Body of pancreas (tissue), 4 donors: ENCODE results near the gene SERPINI1.

Source experiments
- CTCF ChIP-seq, 7 experiments: fragments of 450-650 bp in 4 of 7; fragments of 200-600 bp in 3 of 7; sonication (generic) in 3 of 7; IDR thresholded peaks; one replicate each; pipeline ENCODE4 v1.5.1; 2016 to 2019; ENCODE audit warnings: antibody characterized with exemption in 7 of 7
- POLR2A ChIP-seq, 3 donors: fragments of 450-650 bp; IDR thresholded peaks; one replicate each; pipeline ENCODE4 v1.6.1; 2016; ENCODE audit warnings: antibody characterized with exemption in 3 of 3, mild to moderate bottlenecking in 2 of 3

GRCh38 chr3:167854063-167854462, 118.5 kb downstream of the SERPINI1 start:
- TF ChIP-seq CTCF (IDR thresholded peaks at IDR 0.05) (no peak), POLR2A (IDR thresholded peaks at IDR 0.05) (no peak)
